Prostate gland (tissue), 2 donors: ENCODE results near the gene WDR19.
"Not testable (repeated sequence)": the region's sequence is repeated elsewhere in the genome, so short reads cannot be mapped to it uniquely, and the experiment has no call there.

Source experiments
- POLR2A ChIP-seq: fragments of 450-650 bp; IDR thresholded peaks from one replicate; pipeline ENCODE4 v1.6.1; 2016; ENCODE audit warnings: antibody characterized with exemption, mild to moderate bottlenecking
- TF ChIP-seq, protein P1 (sequence below), 4 experiments: fragments of 200-600 bp in 2 of 4; fragments of 450-650 bp in 2 of 4; sonication (generic) in 2 of 4; IDR thresholded peaks; 1 replicate in 3 of 4; 2 replicates in 1 of 4; pipeline ENCODE4 v1.5.1; 2016 to 2019; ENCODE audit warnings: antibody characterized with exemption in 4 of 4, mild to moderate bottlenecking in 2 of 4, moderate library complexity in 2 of 4

DNA sequence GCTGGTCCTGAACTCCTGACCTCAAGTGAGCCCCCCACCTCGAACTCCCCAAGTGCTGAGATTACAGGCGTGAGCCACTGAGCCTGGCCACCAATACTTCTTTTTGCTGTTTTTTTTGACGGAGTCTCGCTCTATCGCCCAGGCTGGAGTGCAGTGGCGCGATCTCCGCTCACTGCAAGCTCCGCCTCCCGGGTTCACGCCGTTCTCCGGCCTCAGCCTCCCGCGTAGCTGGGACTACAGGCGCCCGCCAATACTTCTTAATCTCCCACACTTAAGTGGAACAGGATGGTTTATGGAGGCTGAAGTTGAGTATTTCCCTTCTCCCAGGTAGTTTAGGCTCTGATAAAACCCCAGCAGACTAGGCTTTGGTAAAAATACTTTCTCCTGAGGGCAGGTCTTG lies 1.7 kb upstream of the WDR19 start:
- not testable (repeated sequence) for TF ChIP-seq POLR2A
- TF ChIP-seq, protein P1, sequence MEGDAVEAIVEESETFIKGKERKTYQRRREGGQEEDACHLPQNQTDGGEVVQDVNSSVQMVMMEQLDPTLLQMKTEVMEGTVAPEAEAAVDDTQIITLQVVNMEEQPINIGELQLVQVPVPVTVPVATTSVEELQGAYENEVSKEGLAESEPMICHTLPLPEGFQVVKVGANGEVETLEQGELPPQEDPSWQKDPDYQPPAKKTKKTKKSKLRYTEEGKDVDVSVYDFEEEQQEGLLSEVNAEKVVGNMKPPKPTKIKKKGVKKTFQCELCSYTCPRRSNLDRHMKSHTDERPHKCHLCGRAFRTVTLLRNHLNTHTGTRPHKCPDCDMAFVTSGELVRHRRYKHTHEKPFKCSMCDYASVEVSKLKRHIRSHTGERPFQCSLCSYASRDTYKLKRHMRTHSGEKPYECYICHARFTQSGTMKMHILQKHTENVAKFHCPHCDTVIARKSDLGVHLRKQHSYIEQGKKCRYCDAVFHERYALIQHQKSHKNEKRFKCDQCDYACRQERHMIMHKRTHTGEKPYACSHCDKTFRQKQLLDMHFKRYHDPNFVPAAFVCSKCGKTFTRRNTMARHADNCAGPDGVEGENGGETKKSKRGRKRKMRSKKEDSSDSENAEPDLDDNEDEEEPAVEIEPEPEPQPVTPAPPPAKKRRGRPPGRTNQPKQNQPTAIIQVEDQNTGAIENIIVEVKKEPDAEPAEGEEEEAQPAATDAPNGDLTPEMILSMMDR (IDR thresholded peaks at IDR 0.05), result not testable (repeated sequence)
